Adrenal gland (tissue), 12 donors: ENCODE data around the gene SLC15A3. TPM values are rescaled to one million over a fixed set of nuclear protein-coding genes. Genes with fewer than 3 reads are reported as not detected.

Source experiments
- DNase-seq, 7 donors: peaks; one replicate each; pipeline ENCODE4 v3.0.0-alpha.2; 2019 to 2020
- H3K27ac ChIP-seq, 5 donors: fragments of 200-600 bp; sonication (generic) in 4 of 5; 1 replicate in 3 of 5; 2 replicates in 2 of 5; pipeline versions ENCODE4 v1.5.1 to v1.8.0; 2016 to 2020; ENCODE audit warnings: mild to moderate bottlenecking in 1 of 5
- H3K27me3 ChIP-seq: fragments of 200-600 bp; 2 replicates; pipeline ENCODE4 v1.8.0; 2021
- H3K36me3 ChIP-seq, 2 donors: fragments of 200-600 bp; replicated peaks in 1 of 2; 1 replicate in 1 of 2; 2 replicates in 1 of 2; pipeline versions ENCODE4 v1.5.1 to v1.8.0; 2018 to 2022
- H3K4me1 ChIP-seq, 2 donors: fragments of 200-600 bp; replicated peaks in 1 of 2; 1 replicate in 1 of 2; 2 replicates in 1 of 2; pipeline versions ENCODE4 v1.5.1 to v1.8.0; 2018 to 2021
- H3K4me3 ChIP-seq, 4 donors: fragments of 200-600 bp; sonication (generic) in 3 of 4; one replicate each; pipeline ENCODE4 v1.5.1; 2016 to 2018
- H3K9me3 ChIP-seq, 3 donors: fragments of 200-600 bp; sonication (generic) in 1 of 3; replicated peaks in 1 of 3; 1 replicate in 2 of 3; 2 replicates in 1 of 3; pipeline versions ENCODE4 v1.5.1 to v1.8.0; 2016 to 2021
- CTCF ChIP-seq, 6 experiments: fragments of 450-650 bp in 4 of 6; fragments of 200-600 bp in 2 of 6; sonication (generic) in 1 of 6; IDR thresholded peaks; 1 replicate in 5 of 6; 2 replicates in 1 of 6; pipeline versions ENCODE4 v1.5.1 to v1.8.0; 2016 to 2021; ENCODE audit warnings: antibody characterized with exemption in 6 of 6, mild to moderate bottlenecking in 2 of 6, moderate library complexity in 1 of 6
- POLR2A ChIP-seq, 2 donors: fragments of 450-650 bp; IDR thresholded peaks; one replicate each; pipeline ENCODE4 v1.6.1; 2017; ENCODE audit warnings: antibody characterized with exemption in 2 of 2, mild to moderate bottlenecking in 2 of 2, moderate library complexity in 1 of 2
- WGBS, 4 donors: extraction: QIAGEN DNeasy Blood & Tissue Kit in 2 of 4; methylation state at CpG; one replicate each; pipeline versions ENCODE4 v1.1.5 to v1.1.7; 2013 to 2017; 5-methylcytosine and 5-hydroxymethylcytosine counted together
- intact Hi-C, 2 donors: fragments of 100-400 bp; cut with DNase I; formaldehyde crosslinking; loops; one replicate each; pipeline versions ENCODE4 v1.14.1 to v1.15.0; 2022 to 2023
- polyA plus RNA-seq, 3 donors: library from polyadenylated mRNA; stranded (reverse); fragments of 200-250 nt in 2 of 3; fragments of 350-450 nt in 1 of 3; fragmentation: Illumina TruSeq in 1 of 3; extraction: RNeasy Lipid Tissue Mini Kit (QIAGEN cat#74804) in 1 of 3; gene quantifications; one replicate each; pipeline ENCODE4 v1.2.3, GENCODE V29; 2013 to 2014
- total RNA-seq, 9 donors: library from RNA; depleted of rRNA in 4 of 9; stranded (reverse); fragments of >200 nt in 4 of 9; fragments of 120-200 nt in 1 of 9; fragmentation: NEBNext Ultra II Directional in 1 of 9; extraction: Animal tissue kit (Norgen Biotek cat#: 25700) in 1 of 9; gene quantifications; one replicate each; pipeline versions ENCODE4 v1.1.0 to v1.2.4, GENCODE V29; 2013 to 2023
- donor health status: healthy with polysubstance abuse.
- donor health status: Bipolar disorder and iron deficiency.
- donor health status: DM: yes; HTN: yes; CAD: no.
- donor health status: DM: no; HTN: no; CAD: no.
- donor health status: DM: no; HTN: no; CAD: no.
- donor health status: DM: yes; HTN: yes; CAD: no.

SLC15A3 gene
- total and polyA plus RNA-seq, 12 donors = 6.7 to 57.7 (median 31.0) TPM

GRCh38 chr11:60939301-60939700 is 12.7 kb downstream of the SLC15A3 start:
- Histone ChIP-seq H3K27me3 (no peaks in the 10 kb centered on the region), H3K9me3 (no peaks in the 10 kb centered on the region), H3K4me1 (no peaks in the 10 kb centered on the region), H3K4me3 (no peak overlapping the region), H3K27ac (no peak overlapping the region), H3K36me3 (peaks cover 0 to 7% of the 10 kb centered on the region in 2 donors)
- TF ChIP-seq POLR2A (IDR thresholded peaks at IDR 0.05) = no peak
- 90 to 97% (median 91%) methylated on average over 6 to 7 of the region's 7 CpGs for WGBS, 4 donors
- intact Hi-C loops = no loop called here
- no peak for DNase-seq

- intact Hi-C loops = no loop called here
- H3K9me3 ChIP-seq = no peaks in the 10 kb centered on the region
- no peak for TF ChIP-seq POLR2A (IDR thresholded peaks at IDR 0.05)
- no peak for TF ChIP-seq CTCF (IDR thresholded peaks at IDR 0.05)
- WGBS, 4 donors = 78 to 88% (median 85%) methylated on average over 9 of the region's 9 CpGs
- peaks cover 0 to 7% of the 10 kb centered on the region in 2 donors for H3K36me3 ChIP-seq
- H3K27ac ChIP-seq = no peak overlapping the region
- no peak overlapping the region for H3K4me3 ChIP-seq
- DNase-seq = no peak
- no peaks in the 10 kb centered on the region for H3K27me3 ChIP-seq
- no peaks in the 10 kb centered on the region for H3K4me1 ChIP-seq
Measured at GRCh38 chr11:60938500-60938899, 13.5 kb downstream of the SLC15A3 start.

GRCh38 chr11:60937811-60938210 is 14.2 kb downstream of the SLC15A3 start:
- TF ChIP-seq CTCF (IDR thresholded peaks at IDR 0.05) (no peak), POLR2A (IDR thresholded peaks at IDR 0.05) (no peak)
- Histone ChIP-seq H3K27ac (peak overlapping the region in 1 of 5 donors; percentile 76), H3K9me3 (no peaks in the 10 kb centered on the region), H3K27me3 (no peaks in the 10 kb centered on the region), H3K4me3 (no peak overlapping the region), H3K4me1 (no peaks in the 10 kb centered on the region), H3K36me3 (peaks cover 0 to 7% of the 10 kb centered on the region in 2 donors)
- WGBS, 4 donors = 83 to 90% (median 86%) methylated on average over 3 to 8 of the region's 8 CpGs
- intact Hi-C loops = no loop called here
- no peak for DNase-seq

GRCh38 chr11:60937144-60937527 is 14.8 kb downstream of the SLC15A3 start:
- intact Hi-C loops = no loop called here
- TF ChIP-seq CTCF (IDR thresholded peaks at IDR 0.05) = no peak
- no peak for TF ChIP-seq POLR2A (IDR thresholded peaks at IDR 0.05)
- H3K9me3 ChIP-seq = no peaks in the 10 kb centered on the region
- WGBS, 4 donors = 75 to 84% (median 77%) methylated on average over 11 to 12 of the region's 12 CpGs
- H3K27me3 ChIP-seq = no peaks in the 10 kb centered on the region
- peak in 3 of 7 donors; percentile 55 to 76 (median 59) for DNase-seq
- no peaks in the 10 kb centered on the region for H3K4me1 ChIP-seq
- no peak overlapping the region for H3K4me3 ChIP-seq
- H3K27ac ChIP-seq = peak overlapping the region in 2 of 5 donors; percentile 11 to 76
- H3K36me3 ChIP-seq = peaks cover 0 to 7% of the 10 kb centered on the region in 2 donors

- Histone ChIP-seq H3K36me3 (peaks cover 0 to 7% of the 10 kb centered on the region in 2 donors), H3K4me3 (no peak overlapping the region), H3K27ac (peak overlapping the region in 2 of 5 donors; percentile 11 to 76), H3K27me3 (no peaks in the 10 kb centered on the region), H3K4me1 (no peaks in the 10 kb centered on the region), H3K9me3 (no peaks in the 10 kb centered on the region)
- no peak for DNase-seq
- 89 to 94% (median 93%) methylated on average over 6 to 18 of the region's 18 CpGs for WGBS, 4 donors
- TF ChIP-seq CTCF (IDR thresholded peaks at IDR 0.05) = no peak
- TF ChIP-seq POLR2A (IDR thresholded peaks at IDR 0.05) = no peak
- intact Hi-C loops = no loop called here
Measured at GRCh38 chr11:60936467-60937143, 15.4 kb downstream of the SLC15A3 start.
